ENCODE results near the gene ADAMTS6. TPM values are rescaled to one million over a fixed set of nuclear protein-coding genes. Genes with fewer than 3 reads are reported as not detected.
A peak's percentile ranks its signal among the peaks of the same experiment; 100 is the strongest.

Gene ADAMTS6
- total RNA-seq, 1 donor, result 150 TPM

GRCh38 chr5:65332591-65332990, 149.1 kb downstream of the ADAMTS6 start:
- Histone ChIP-seq H3K4me3 (ENCODE audit: insufficient read depth, low read length) (no peak overlapping the region), H3K4me2 (ENCODE audit: insufficient read depth, low read length) (no peak overlapping the region), H3K27ac (ENCODE audit: low read depth, low read length) (no peak overlapping the region), H3K9me3 (ENCODE audit: low read depth, low read length) (no peaks in the 10 kb centered on the region), H3K79me2 (ENCODE audit: insufficient read depth, low read length) (peaks cover 26% of the 10 kb centered on the region), H3K4me1 (ENCODE audit: insufficient read depth, low read length) (peaks cover 32% of the 10 kb centered on the region), H3K36me3 (ENCODE audit: insufficient read depth, low read length) (peaks cover 14% of the 10 kb centered on the region), H3K27me3 (ENCODE audit: insufficient read depth, low read length) (no peaks in the 10 kb centered on the region), H4K20me1 (ENCODE audit: insufficient read depth, low read length) (no peaks in the 10 kb centered on the region), H2AFZ (ENCODE audit: low read length) (no peak overlapping the region)
- DNase-seq (ENCODE audit: insufficient read length, low spot score, missing footprints), result no peak
- TF ChIP-seq CTCF (IDR thresholded peaks at IDR 0.05; ENCODE audit: extremely low read depth, low read depth, low read length), result no peak

GRCh38 chr5:65329266-65329665, 152.5 kb downstream of the ADAMTS6 start:
- Histone ChIP-seq H4K20me1 (ENCODE audit: insufficient read depth, low read length) (no peaks in the 10 kb centered on the region), H3K9me3 (ENCODE audit: low read depth, low read length) (no peaks in the 10 kb centered on the region), H3K4me3 (ENCODE audit: insufficient read depth, low read length) (no peak overlapping the region), H3K79me2 (ENCODE audit: insufficient read depth, low read length) (peaks cover 12% of the 10 kb centered on the region), H3K4me2 (ENCODE audit: insufficient read depth, low read length) (no peak overlapping the region), H2AFZ (ENCODE audit: low read length) (no peak overlapping the region), H3K36me3 (ENCODE audit: insufficient read depth, low read length) (peaks cover 17% of the 10 kb centered on the region), H3K4me1 (ENCODE audit: insufficient read depth, low read length) (peaks cover 40% of the 10 kb centered on the region), H3K27ac (ENCODE audit: low read depth, low read length) (peak overlapping the region; percentile 80), H3K27me3 (ENCODE audit: insufficient read depth, low read length) (no peaks in the 10 kb centered on the region)
- TF ChIP-seq CTCF (IDR thresholded peaks at IDR 0.05; ENCODE audit: extremely low read depth, low read depth, low read length), result no peak
- no peak for DNase-seq (ENCODE audit: insufficient read length, low spot score, missing footprints)

GRCh38 chr5:65327582-65327981, 154.1 kb downstream of the ADAMTS6 start:
- Histone ChIP-seq H3K4me1 (ENCODE audit: insufficient read depth, low read length) (peaks cover 37% of the 10 kb centered on the region), H3K27me3 (ENCODE audit: insufficient read depth, low read length) (no peaks in the 10 kb centered on the region), H2AFZ (ENCODE audit: low read length) (no peak overlapping the region), H3K79me2 (ENCODE audit: insufficient read depth, low read length) (peaks cover 7% of the 10 kb centered on the region), H3K27ac (ENCODE audit: low read depth, low read length) (peak overlapping the region; percentile 80), H3K4me3 (ENCODE audit: insufficient read depth, low read length) (no peak overlapping the region), H3K4me2 (ENCODE audit: insufficient read depth, low read length) (no peak overlapping the region), H4K20me1 (ENCODE audit: insufficient read depth, low read length) (no peaks in the 10 kb centered on the region), H3K36me3 (ENCODE audit: insufficient read depth, low read length) (peaks cover 14% of the 10 kb centered on the region), H3K9me3 (ENCODE audit: low read depth, low read length) (no peaks in the 10 kb centered on the region)
- DNase-seq (ENCODE audit: insufficient read length, low spot score, missing footprints), result no peak
- no peak for TF ChIP-seq CTCF (IDR thresholded peaks at IDR 0.05; ENCODE audit: extremely low read depth, low read depth, low read length)

GRCh38 chr5:65326922-65327321, 154.8 kb downstream of the ADAMTS6 start:
- H3K27ac ChIP-seq (ENCODE audit: low read depth, low read length), result peak overlapping the region; percentile 80

More at GRCh38 chr5:65326922-65327321, 154.8 kb downstream of the ADAMTS6 start:
- H3K4me2 ChIP-seq (ENCODE audit: insufficient read depth, low read length), result no peak overlapping the region
- H3K9me3 ChIP-seq (ENCODE audit: low read depth, low read length), result no peaks in the 10 kb centered on the region
- no peaks in the 10 kb centered on the region for H3K27me3 ChIP-seq (ENCODE audit: insufficient read depth, low read length)
- no peak for DNase-seq (ENCODE audit: insufficient read length, low spot score, missing footprints)
- H3K79me2 ChIP-seq (ENCODE audit: insufficient read depth, low read length), result peaks cover 6% of the 10 kb centered on the region
- no peaks in the 10 kb centered on the region for H4K20me1 ChIP-seq (ENCODE audit: insufficient read depth, low read length)
- TF ChIP-seq CTCF (IDR thresholded peaks at IDR 0.05; ENCODE audit: extremely low read depth, low read depth, low read length), result no peak
- peaks cover 37% of the 10 kb centered on the region for H3K4me1 ChIP-seq (ENCODE audit: insufficient read depth, low read length)
- peaks cover 14% of the 10 kb centered on the region for H3K36me3 ChIP-seq (ENCODE audit: insufficient read depth, low read length)
- no peak overlapping the region for H3K4me3 ChIP-seq (ENCODE audit: insufficient read depth, low read length)
- H2AFZ ChIP-seq (ENCODE audit: low read length), result peak overlapping the region; percentile 37
